Hypothalamus (tissue), 51 donors: ENCODE measurements around the gene KCNH1.
"Not testable (repeated sequence)": the region's sequence is repeated elsewhere in the genome, so short reads cannot be mapped to it uniquely, and the experiment has no call there.

Experiments
- DNase-seq, 51 donors: peaks; one replicate each; lab custom pipeline; 2025; lab: John Stamatoyannopoulos, UW

Gene KCNH1

GRCh38 chr1:210662291-210663050 is 471.5 kb downstream of the KCNH1 start:
- no peak for DNase-seq

- not testable (repeated sequence) for DNase-seq
Measured at GRCh38 chr1:210661520-210661919, 472.4 kb downstream of the KCNH1 start.

- no peak for DNase-seq
Measured at GRCh38 chr1:210657806-210658205, 476.1 kb downstream of the KCNH1 start.

- DNase-seq, result no peak
Measured at GRCh38 chr1:210655511-210655910, 478.4 kb downstream of the KCNH1 start.

- no peak for DNase-seq
Measured at GRCh38 chr1:210654176-210654981, 479.6 kb downstream of the KCNH1 start.

- DNase-seq, result peak in 2 of 51 donors; percentile 6
Measured at GRCh38 chr1:210653771-210654170, 480.2 kb downstream of the KCNH1 start.

GRCh38 chr1:210652329-210652954 is 481.5 kb downstream of the KCNH1 start:
- DNase-seq, result no peak

GRCh38 chr1:210650403-210650802 is 483.5 kb downstream of the KCNH1 start:
- DNase-seq, result no peak

GRCh38 chr1:210648588-210649269 is 485.2 kb downstream of the KCNH1 start:
- DNase-seq, result no peak

GRCh38 chr1:210647406-210648333 is 486.3 kb downstream of the KCNH1 start:
- no peak for DNase-seq

- no peak for DNase-seq
Measured at GRCh38 chr1:210646258-210646616, 487.7 kb downstream of the KCNH1 start.

- DNase-seq, result no peak
Measured at GRCh38 chr1:210645582-210646257, 488.2 kb downstream of the KCNH1 start.

- no peak for DNase-seq
Measured at GRCh38 chr1:210641582-210641981, 492.4 kb downstream of the KCNH1 start.

- DNase-seq, result no peak
Measured at GRCh38 chr1:210635108-210635507, 498.8 kb downstream of the KCNH1 start.

GRCh38 chr1:210633636-210634035 is 500.3 kb downstream of the KCNH1 start:
- peak in 30 of 51 donors; percentile 7 to 71 (median 34) for DNase-seq

GRCh38 chr1:210633140-210633539 is 500.8 kb downstream of the KCNH1 start:
- DNase-seq, result no peak

GRCh38 chr1:210631399-210631798 is 502.5 kb downstream of the KCNH1 start:
- DNase-seq, result peak in 4 of 51 donors; percentile 11 to 39 (median 21)

- DNase-seq, result no peak
Measured at GRCh38 chr1:210629276-210629675, 504.7 kb downstream of the KCNH1 start.

GRCh38 chr1:210627755-210628154 is 506.2 kb downstream of the KCNH1 start:
- DNase-seq, result no peak
